ENCODE data around the gene BST1. TPM values are rescaled to one million over a fixed set of nuclear protein-coding genes. Genes with fewer than 3 reads are reported as not detected.

BST1 gene
- total RNA-seq, 1 donor, result 31.8 TPM

DNA sequence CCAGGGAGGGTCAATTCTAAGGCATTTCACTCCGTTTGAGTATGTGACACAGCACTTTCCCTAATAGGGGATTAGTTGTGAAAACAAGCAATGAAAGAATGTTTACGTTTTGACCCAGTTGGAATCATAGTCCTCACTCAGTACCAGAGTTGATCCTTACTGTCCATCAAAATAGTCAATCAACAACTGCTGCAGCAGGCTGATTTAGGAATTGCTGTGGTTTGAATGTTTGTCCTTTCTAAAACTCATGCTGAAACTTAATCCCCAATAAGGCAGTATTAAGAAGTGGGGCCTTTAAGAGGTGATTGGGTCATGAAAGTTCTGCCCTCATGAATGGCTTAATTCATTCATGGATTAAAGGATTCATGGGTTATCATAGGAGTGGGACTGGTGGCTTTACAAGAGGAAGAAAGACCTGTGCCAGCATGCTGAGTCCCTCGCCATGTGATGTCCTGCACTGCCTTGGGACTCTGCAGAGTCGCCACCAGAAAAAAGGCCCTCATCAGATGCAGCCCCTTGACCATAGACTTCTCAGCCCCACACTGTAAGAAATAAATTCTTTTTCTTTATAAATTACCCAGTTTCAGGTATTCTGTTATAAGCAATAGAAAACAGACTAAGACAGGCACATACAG, 44.6 kb upstream of the BST1 start:
- H3K4me3 ChIP-seq (ENCODE audit: insufficient read depth, low read length), result no peak overlapping the region
- H3K27ac ChIP-seq (ENCODE audit: low read depth, low read length), result no peak overlapping the region
- peaks cover 3% of the 10 kb centered on the region for H4K20me1 ChIP-seq (ENCODE audit: insufficient read depth, low read length)
- H3K36me3 ChIP-seq (ENCODE audit: insufficient read depth, low read length), result no peaks in the 10 kb centered on the region
- H2AFZ ChIP-seq (ENCODE audit: low read length), result no peak overlapping the region
- H3K4me1 ChIP-seq (ENCODE audit: insufficient read depth, low read length), result peaks cover 25% of the 10 kb centered on the region
- H3K4me2 ChIP-seq (ENCODE audit: insufficient read depth, low read length), result no peak overlapping the region
- H3K27me3 ChIP-seq (ENCODE audit: insufficient read depth, low read length), result no peaks in the 10 kb centered on the region
- H3K9me3 ChIP-seq (ENCODE audit: low read depth, low read length), result no peaks in the 10 kb centered on the region
- TF ChIP-seq, protein P1, sequence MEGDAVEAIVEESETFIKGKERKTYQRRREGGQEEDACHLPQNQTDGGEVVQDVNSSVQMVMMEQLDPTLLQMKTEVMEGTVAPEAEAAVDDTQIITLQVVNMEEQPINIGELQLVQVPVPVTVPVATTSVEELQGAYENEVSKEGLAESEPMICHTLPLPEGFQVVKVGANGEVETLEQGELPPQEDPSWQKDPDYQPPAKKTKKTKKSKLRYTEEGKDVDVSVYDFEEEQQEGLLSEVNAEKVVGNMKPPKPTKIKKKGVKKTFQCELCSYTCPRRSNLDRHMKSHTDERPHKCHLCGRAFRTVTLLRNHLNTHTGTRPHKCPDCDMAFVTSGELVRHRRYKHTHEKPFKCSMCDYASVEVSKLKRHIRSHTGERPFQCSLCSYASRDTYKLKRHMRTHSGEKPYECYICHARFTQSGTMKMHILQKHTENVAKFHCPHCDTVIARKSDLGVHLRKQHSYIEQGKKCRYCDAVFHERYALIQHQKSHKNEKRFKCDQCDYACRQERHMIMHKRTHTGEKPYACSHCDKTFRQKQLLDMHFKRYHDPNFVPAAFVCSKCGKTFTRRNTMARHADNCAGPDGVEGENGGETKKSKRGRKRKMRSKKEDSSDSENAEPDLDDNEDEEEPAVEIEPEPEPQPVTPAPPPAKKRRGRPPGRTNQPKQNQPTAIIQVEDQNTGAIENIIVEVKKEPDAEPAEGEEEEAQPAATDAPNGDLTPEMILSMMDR (IDR thresholded peaks at IDR 0.05; ENCODE audit: extremely low read depth, low read depth, low read length), result no peak
- H3K79me2 ChIP-seq (ENCODE audit: insufficient read depth, low read length), result peaks cover 19% of the 10 kb centered on the region
- DNase-seq (ENCODE audit: insufficient read length, low spot score, missing footprints), result no peak

DNA sequence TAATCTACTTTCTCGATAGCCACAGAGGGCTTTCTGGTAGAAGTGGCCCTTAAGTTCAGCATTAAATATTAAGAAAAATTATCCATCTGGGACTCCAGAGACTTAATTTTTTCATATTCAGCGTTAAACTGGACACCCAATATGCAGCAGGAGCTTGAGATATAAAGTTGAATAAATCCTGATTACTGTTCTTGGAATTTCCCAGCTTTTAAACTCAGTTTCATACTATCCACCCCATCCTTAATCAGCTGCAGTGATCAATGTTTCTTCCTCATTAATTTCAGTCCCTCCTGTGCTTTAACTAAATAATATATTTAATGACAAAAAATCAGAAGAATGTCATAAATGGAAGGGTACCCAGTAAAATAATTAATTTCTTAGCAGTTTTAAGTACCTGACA, 44.1 kb upstream of the BST1 start:
- H3K9me3 ChIP-seq (ENCODE audit: low read depth, low read length), result no peaks in the 10 kb centered on the region
- peaks cover 14% of the 10 kb centered on the region for H3K79me2 ChIP-seq (ENCODE audit: insufficient read depth, low read length)
- H2AFZ ChIP-seq (ENCODE audit: low read length), result no peak overlapping the region
- no peaks in the 10 kb centered on the region for H3K36me3 ChIP-seq (ENCODE audit: insufficient read depth, low read length)
- H3K27me3 ChIP-seq (ENCODE audit: insufficient read depth, low read length), result no peaks in the 10 kb centered on the region
- H3K4me3 ChIP-seq (ENCODE audit: insufficient read depth, low read length), result no peak overlapping the region
- H3K4me2 ChIP-seq (ENCODE audit: insufficient read depth, low read length), result no peak overlapping the region
- DNase-seq (ENCODE audit: insufficient read length, low spot score, missing footprints), result no peak
- TF ChIP-seq, protein P1 (IDR thresholded peaks at IDR 0.05; ENCODE audit: extremely low read depth, low read depth, low read length), result no peak
- peaks cover 20% of the 10 kb centered on the region for H3K4me1 ChIP-seq (ENCODE audit: insufficient read depth, low read length)
- H4K20me1 ChIP-seq (ENCODE audit: insufficient read depth, low read length), result no peaks in the 10 kb centered on the region
- H3K27ac ChIP-seq (ENCODE audit: low read depth, low read length), result no peak overlapping the region

DNA sequence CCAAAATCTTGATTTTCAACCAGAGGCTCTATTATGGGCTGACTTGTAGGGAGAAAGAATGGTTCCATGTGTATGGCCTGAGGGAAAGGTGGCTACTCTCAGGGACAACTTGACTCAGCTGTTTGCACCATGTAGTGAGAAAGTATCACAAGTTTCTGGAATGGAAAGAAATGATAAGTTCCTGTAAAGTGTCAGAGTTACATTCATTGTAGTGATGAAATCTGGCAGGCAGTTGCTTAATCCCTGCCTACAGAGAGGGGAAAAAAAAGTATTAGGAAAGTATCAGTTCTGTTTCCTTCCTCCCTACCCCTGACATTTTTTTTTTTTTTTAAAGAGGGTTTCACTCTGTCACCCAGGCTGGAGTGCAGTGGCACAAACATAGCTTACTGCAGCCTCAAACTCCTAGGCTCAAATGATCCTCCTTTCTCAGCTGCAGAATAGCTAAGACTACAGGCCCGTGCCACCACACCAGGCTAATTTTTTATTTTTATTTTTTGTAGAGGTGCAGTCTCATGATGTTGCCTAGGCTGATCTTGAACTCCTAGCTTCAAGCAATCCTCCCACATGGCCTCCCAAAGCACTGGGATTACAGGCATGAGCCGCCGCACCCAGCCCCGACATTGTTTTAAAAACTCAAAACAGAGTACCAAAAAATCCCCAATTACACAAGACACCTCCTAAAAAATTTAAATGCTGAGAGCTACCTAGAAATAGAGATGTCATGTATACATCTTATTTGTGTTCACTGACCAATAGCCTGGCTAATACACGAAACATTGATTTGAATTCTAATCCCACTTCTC, 42.9 kb upstream of the BST1 start:
- H3K36me3 ChIP-seq (ENCODE audit: insufficient read depth, low read length), result no peaks in the 10 kb centered on the region
- H2AFZ ChIP-seq (ENCODE audit: low read length), result no peak overlapping the region
- peaks cover 2% of the 10 kb centered on the region for H3K79me2 ChIP-seq (ENCODE audit: insufficient read depth, low read length)
- no peaks in the 10 kb centered on the region for H4K20me1 ChIP-seq (ENCODE audit: insufficient read depth, low read length)
- peaks cover 20% of the 10 kb centered on the region for H3K4me1 ChIP-seq (ENCODE audit: insufficient read depth, low read length)
- TF ChIP-seq, protein P1 (IDR thresholded peaks at IDR 0.05; ENCODE audit: extremely low read depth, low read depth, low read length), result no peak
- no peaks in the 10 kb centered on the region for H3K9me3 ChIP-seq (ENCODE audit: low read depth, low read length)
- no peaks in the 10 kb centered on the region for H3K27me3 ChIP-seq (ENCODE audit: insufficient read depth, low read length)
- peak overlapping the region; percentile 12 for H3K27ac ChIP-seq (ENCODE audit: low read depth, low read length)
- no peak for DNase-seq (ENCODE audit: insufficient read length, low spot score, missing footprints)
- H3K4me2 ChIP-seq (ENCODE audit: insufficient read depth, low read length), result no peak overlapping the region
- no peak overlapping the region for H3K4me3 ChIP-seq (ENCODE audit: insufficient read depth, low read length)

DNA sequence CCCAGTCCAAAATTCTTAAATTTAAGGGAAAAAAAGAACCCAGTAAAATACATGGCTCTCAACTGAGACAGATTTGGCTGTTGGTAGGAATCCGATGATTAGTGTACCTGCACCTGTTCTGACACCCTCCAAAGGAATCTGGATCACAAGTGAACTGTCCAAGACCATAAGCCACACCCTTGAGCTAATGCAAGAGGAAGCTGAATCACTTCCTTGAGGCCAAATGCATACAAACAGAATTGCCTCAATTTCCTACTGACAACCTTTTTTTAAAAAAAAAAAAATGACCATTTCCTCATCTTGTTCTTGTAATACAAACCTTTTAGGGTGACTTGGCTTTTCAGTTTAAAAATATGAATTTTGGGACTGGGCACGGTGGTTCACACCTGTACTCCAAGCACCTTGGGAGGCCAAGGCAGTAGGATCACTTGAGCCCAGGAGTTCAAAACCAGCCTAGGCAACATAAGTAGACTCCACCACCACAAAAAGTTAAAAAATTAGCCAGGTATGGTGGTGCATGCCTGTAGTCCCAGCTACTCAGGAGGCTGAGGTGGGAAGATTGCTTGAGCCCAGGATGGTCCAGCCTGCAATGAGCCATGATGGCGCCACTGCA, 37.0 kb upstream of the BST1 start:
- peak; percentile 45 for DNase-seq (ENCODE audit: insufficient read length, low spot score, missing footprints)
- peaks cover 16% of the 10 kb centered on the region for H3K79me2 ChIP-seq (ENCODE audit: insufficient read depth, low read length)

More for the DNA sequence above, 37.0 kb upstream of the BST1 start:
- Histone ChIP-seq H3K4me2 (ENCODE audit: insufficient read depth, low read length) (no peak overlapping the region), H3K27ac (ENCODE audit: low read depth, low read length) (no peak overlapping the region), H3K36me3 (ENCODE audit: insufficient read depth, low read length) (peaks cover 10% of the 10 kb centered on the region), H3K27me3 (ENCODE audit: insufficient read depth, low read length) (no peaks in the 10 kb centered on the region), H2AFZ (ENCODE audit: low read length) (no peak overlapping the region), H3K4me3 (ENCODE audit: insufficient read depth, low read length) (no peak overlapping the region), H3K9me3 (ENCODE audit: low read depth, low read length) (no peaks in the 10 kb centered on the region), H4K20me1 (ENCODE audit: insufficient read depth, low read length) (no peaks in the 10 kb centered on the region), H3K4me1 (ENCODE audit: insufficient read depth, low read length) (no peaks in the 10 kb centered on the region)
- TF ChIP-seq, protein P1 (IDR thresholded peaks at IDR 0.05; ENCODE audit: extremely low read depth, low read depth, low read length), result no peak

Data from osteoblast (primary cell).